Esophagus muscularis mucosa (tissue), 4 donors: ENCODE results near the gene DIP2B.

Source experiments
- CTCF ChIP-seq, 3 experiments: fragments of 200-600 bp in 2 of 3; fragments of 450-650 bp in 1 of 3; sonication (generic) in 2 of 3; IDR thresholded peaks; one replicate each; pipeline ENCODE4 v1.5.1; 2017 to 2019; ENCODE audit warnings: antibody characterized with exemption in 3 of 3, mild to moderate bottlenecking in 2 of 3, moderate library complexity in 1 of 3
- EP300 ChIP-seq: sonication (generic); formaldehyde crosslinking; IDR thresholded peaks from one replicate; pipeline ENCODE4 v1.6.1; 2017; ENCODE audit warnings: antibody characterized with exemption
- POLR2A ChIP-seq: fragments of 450-650 bp; IDR thresholded peaks from one replicate; pipeline ENCODE4 v1.6.1; 2017; ENCODE audit warnings: antibody characterized with exemption, moderate library complexity, mild to moderate bottlenecking, low read depth
- POLR2AphosphoS5 ChIP-seq, 2 donors: sonication (generic); formaldehyde crosslinking; IDR thresholded peaks; one replicate each; pipeline ENCODE4 v1.6.1; 2017; ENCODE audit warnings: antibody characterized with exemption in 2 of 2

- TF ChIP-seq POLR2A, result no peak
- no peak for TF ChIP-seq POLR2AphosphoS5 (IDR thresholded peaks at IDR 0.05)
- TF ChIP-seq EP300, result no peak
- no peak for TF ChIP-seq CTCF (IDR thresholded peaks at IDR 0.05)
Measured at GRCh38 chr12:50579757-50580267, 75.0 kb downstream of the DIP2B start.
